SK-N-MC (cell line): Measurements from ENCODE around the gene INSYN1.

Experiments
- EZH2 ChIP-seq: fragments of 200-600 bp; sonication (generic); IDR thresholded peaks from one replicate; pipeline ENCODE4 v1.6.1; 2017; ENCODE audit warnings: antibody characterized with exemption
- POLR2AphosphoS5 ChIP-seq: IDR thresholded peaks from 2 replicates; pipeline ENCODE4 v1.6.1; 2012; ENCODE audit warnings: mild to moderate bottlenecking, low read depth, low read length, borderline replicate concordance

DNA sequence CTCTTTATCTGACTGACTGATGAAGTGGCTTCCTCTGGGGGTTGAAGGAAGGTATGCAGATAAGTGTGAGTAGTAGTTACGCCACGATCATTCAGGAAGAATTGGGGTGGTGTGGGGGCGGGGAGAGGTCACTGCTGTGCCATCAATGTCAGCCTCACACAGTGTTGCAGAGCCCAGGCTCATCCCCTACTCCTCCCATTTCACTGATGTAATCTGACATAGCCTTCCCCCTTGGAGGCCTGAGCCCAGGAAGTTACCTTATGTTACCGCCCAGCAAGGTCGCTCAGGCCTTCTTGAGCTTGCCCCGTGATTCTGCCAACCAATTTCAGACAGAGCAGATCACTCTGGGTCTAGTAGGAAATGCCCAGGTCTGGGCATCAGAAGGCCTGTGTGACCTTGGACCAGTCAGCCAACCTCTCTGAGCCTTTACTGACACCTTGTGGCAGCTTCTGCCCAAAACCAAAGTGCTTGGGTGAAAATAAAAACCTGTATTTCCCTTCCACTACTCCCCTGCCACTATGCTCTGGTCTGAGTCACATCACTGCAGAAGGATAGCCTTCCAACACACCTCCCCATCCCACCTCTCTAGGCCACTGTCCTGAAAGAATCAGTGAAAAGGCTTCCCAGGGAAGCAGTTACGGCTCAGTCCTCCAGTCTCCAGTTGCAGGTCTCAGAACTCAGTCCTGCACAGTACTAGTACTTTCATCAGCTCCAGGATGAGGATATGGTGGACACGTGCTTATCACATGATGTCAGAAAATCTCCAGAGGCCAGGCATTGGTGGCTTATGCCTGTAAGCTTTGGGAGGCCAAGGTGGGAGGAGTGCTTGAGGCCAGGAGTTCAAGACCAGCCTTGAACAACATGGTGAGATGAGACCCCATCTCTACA lies 28.1 kb upstream of the INSYN1 start:
- TF ChIP-seq EZH2, result no peak
- no peak for TF ChIP-seq POLR2AphosphoS5
